Measurements from ENCODE around the gene ANKRD33B.
"Not testable (repeated sequence)": the region's sequence is repeated elsewhere in the genome, so short reads cannot be mapped to it uniquely, and the experiment has no call there.

ANKRD33B gene

DNA sequence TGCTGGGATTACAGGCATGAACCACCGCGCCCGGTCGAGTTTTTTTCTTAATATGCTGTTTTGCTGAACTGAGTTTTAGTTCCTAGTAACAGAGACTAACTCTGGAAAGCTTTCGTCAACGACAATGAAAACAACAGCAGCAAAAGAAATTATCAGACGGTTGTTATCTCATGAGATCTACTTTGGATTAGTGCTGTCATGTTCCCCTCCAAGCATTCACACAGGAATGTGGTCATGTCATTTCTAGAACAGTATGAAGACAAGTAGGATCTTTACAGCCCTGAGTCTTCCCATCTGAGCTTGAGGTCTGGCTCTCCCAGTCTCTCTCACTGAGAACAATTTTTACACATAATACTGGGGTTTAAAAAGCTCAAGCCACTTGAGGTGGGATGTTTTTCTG, 4.0 kb upstream of the ANKRD33B start:
- DNase-seq = no peak

DNA sequence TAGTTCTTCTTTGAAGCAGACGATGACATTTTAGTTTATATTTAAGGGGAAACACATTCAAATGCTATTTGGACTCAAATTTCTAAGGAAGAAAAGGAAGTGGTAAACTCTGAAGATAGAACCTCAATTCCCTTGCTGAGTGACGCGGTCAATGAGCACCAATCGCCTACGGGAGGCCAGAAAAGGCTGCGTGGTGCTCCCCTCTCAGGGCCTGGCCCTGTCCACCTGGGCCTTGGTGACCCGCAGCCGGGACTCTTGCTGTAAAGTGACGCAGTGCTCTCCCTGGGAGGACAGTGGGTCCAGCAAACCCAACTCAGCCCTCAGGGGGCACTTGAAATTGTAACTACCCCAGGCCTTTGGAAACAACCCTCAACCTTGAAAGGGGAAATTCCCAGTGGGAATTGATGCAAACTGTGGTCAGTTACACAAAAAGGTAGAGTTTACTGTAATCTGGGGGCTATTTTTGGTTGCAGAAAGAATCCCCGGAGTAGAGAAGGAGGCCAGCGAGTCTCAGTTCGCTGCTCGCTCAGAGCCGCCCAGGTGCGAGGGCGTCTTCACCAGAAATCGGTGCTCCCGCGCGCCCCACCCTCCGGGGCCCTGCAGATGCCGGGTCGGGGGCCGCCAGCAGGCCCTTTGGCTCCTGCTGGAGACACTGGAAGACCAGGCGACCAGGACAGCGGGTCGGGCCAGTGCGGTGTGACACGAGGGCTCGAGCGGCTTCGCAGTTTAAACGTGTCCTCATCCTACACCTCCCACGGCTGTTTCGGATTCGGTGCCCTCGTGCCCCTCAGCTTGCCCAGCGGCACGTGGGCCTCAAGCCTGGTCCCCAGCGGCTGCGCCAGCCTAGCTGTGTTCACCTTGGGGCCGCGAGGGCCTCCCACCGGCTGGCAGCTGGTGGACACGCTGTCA, 1.4 kb upstream of the ANKRD33B start:
- DNase-seq = peak; percentile 28

DNA sequence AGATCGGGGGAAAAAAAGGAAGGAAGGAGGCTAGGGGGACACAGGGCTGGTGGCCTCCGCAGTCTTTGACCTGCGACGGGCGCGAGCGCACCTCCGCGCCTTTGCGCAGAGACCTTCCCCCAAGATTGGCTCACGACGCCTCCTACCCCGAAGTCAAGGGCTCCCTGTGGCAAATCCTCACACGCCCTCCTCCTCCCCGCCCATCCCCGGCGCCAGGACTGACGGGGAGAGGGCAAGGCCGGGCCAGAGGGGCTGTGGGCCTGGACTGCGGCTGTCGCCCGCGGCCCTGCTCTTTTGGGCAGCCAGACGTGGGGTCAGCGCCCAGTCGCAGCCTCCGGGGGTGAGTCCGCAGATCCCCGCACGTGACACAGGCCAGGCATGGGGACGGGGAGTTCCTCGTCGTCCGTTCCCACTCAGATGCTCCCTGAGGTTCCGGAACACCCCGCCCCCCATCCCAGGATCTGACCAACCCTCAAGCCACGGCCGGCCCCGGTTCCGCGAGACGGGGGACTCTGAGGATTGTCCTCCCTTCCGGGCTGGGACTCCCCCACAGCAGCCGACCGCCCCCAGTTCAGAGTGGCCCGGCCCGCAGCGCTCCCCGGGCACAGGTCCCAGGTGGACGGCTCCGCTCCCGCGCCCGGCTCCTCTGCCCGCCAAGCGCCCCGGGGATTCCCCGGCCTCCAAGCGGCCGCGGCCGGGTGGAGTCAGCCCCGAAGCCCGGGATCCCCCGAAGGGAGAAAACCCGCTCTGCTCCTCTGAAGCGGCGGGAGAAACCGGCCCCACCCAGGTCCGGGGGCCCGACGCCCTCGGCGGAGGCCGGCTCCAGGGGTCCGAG, 543 bp upstream of the ANKRD33B start:
- peak; percentile 53 for DNase-seq

DNA sequence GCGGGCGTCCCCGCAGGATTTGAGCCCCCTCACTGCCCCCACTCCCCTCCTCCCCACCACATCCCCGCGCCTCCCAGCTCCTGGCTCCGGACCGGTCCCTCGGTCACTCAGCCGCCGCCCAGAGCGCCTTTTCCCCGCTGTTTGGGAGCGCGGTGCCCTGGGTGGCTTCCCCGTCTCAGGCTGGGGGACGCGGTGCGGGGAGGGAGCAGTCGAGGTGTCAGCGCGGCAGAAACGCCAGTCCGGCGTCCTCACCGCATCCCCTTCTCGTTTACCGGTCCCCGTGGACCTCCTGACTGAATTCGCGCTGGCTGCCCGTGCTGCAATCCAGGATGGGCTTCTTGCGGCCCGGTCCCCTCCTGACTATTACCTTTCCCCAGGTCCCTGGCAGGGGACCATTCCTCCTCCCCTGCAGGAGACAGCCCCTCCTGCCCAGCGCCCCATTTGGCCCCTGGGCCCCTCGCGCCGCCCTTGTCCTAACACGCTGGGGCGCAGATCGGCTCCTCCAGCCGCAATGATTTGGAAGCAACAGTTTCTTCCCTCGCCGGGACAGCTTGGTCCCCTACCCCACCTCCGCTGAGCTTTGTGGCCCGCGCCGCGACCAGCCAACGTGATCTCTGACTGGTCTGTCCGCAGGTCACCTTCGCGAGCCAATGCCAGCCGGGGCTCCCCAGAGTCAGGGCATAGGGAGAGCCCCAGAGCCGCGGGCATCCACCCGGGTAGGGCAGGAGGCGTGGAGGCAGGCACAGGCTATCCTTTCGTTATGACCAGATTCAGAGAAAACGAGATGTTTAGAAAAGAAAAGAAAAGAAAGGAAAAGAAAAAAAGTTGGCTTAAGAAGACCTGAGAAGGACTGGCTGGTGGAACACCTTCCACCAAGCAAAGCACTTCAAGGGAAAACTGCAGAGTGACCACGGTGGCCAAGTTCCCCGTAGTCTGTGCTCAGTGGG, 1.2 kb downstream of the ANKRD33B start:
- no peak for DNase-seq

DNA sequence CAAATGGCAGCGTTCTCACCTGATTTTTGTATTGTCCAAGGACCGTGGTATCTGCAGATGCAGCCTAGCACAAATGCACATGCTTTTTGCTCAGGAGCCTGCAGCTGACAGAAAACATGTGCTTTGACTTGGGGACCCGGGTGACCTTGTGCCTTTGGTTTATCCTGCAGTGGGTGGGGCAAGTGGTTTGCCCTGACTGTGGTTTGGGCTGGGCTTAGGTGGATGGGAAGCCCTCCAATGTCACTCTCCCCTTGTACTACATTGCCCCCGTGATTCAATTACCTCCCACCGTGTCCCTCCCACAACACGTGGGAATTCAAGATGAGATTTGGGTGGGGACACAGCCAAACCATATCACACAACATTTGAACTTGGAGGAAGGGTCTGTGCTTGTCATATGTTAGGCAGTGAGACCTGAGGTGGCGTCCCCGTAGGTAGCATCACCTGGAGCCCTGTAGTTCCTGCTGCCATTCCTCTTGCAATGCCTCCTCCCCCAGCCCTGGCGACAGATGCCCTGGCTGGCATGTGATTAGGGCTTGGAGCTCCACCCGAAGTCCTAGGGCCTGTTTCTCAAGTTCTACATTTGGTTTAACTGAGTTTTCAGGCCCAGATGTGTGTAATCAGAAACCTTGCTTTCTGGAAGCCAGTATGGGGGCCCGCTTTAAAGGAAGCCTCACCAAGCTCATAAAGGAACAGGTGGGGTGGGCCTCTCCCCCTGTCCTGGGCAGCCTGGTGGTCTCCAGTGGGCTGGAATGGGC, 2.1 kb downstream of the ANKRD33B start:
- no peak for DNase-seq

DNA sequence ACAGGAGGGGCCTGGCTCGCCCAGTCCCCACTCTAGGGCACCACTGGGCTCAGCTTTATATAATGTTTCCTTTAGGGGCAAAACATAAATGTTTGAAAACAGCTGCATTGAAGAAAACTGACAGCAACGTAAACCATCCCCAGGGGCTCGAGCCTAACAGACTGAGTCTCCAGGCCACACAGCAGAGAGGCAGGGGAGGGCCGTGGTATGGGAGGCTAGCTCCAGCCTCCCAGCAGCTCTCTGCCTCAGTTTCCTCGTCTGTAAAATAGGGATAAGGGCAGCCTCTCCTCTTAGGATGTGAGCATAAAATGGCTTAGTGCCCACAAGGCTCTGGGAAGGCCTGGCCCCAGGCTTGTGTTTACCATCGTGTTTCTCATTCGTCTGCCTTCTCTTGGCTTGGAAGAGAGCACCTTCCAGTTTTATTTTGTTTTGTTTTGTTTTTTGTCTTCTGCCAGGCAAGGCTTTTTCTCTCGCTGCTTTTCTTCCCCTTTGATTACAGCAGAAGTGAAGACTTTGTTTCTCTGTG, 2.7 kb downstream of the ANKRD33B start:
- no peak for DNase-seq

DNA sequence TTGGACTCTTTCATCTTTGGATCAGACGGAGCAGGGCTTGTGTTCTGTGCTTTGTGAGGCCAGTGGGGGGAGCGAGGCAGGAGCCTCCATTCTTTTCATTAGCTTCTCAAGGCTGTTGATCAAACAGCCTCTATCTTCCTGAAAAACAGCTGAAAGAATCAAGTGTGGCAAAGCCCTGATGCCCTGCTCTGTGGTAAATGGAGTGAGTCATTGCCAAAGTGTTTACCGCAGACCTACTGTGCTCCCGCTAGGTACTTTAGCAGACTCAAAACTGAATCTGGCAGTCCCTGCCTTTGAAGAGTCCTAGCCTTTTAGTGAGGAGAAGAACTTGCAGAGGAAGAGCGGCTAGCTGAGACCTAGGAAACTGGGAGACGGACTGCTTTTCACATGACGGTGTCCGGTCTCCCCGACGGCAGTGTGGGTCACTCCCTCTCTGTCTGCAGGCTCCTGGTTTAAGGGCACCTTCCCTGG, 3.3 kb downstream of the ANKRD33B start:
- no peak for DNase-seq

DNA sequence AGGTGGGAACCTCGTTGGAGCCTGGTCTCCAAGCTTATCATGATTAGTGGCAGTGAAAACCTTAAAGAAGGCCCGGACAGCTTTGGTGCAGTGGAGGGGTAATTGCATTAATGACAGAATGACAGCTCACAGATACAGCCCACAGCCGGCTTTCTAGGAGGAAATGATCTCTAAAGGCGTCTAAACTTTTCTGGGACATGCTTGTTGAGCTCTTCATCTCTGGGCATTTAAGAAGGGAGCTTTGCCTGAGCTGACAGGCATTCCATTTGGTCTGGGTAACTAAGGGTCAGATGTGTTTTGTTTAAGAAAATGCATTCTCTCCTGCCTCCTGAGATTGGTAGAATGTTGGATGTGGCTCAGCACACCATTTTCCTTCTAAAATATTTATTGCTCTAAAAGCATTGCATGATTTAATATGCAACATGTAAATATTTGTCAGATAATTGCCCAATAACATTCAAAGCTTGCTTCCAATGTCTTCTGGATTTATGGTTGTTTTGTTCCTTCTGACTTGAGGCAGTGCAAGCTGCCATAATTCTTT, 4.0 kb downstream of the ANKRD33B start:
- DNase-seq = no peak

DNA sequence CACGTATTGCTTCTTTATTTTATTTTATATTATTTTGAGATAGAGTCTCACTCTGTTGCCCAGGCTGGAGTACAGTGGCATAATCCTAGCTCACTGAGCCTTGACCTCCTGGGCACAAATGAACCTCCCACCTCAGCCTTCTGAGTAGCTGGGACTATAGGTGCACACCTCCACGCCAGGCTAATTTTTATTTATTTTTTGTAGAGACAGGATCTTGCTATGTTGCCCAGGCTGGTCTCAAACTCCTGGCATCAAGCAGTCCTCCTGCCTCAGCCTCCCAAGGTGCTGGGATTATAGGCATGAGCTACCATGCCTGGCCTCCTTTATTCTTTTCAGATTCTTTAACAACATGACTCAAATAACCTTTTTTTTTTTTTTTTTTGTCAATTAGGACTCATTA, 6.7 kb downstream of the ANKRD33B start:
- DNase-seq = not testable (repeated sequence)

DNA sequence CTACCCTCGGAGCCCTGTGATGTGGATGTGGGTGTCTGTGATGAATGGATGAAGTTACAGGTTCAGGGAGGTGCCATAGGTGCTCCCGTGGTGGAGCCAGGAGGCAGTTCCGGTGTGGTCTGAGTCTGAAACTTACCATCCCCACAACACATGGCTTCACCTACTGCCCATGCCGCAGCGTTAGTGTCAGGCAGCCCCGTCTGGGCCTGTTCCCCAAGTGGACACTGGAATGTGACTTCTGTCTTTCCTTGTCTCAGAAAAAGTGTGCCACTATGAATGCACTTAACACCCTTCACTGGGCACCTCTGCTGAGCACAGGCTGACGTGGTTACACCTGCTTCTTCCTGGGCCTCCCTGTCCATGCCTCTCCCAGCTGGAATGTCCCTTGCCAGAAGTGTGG, 8.6 kb downstream of the ANKRD33B start:
- no peak for DNase-seq

DNA sequence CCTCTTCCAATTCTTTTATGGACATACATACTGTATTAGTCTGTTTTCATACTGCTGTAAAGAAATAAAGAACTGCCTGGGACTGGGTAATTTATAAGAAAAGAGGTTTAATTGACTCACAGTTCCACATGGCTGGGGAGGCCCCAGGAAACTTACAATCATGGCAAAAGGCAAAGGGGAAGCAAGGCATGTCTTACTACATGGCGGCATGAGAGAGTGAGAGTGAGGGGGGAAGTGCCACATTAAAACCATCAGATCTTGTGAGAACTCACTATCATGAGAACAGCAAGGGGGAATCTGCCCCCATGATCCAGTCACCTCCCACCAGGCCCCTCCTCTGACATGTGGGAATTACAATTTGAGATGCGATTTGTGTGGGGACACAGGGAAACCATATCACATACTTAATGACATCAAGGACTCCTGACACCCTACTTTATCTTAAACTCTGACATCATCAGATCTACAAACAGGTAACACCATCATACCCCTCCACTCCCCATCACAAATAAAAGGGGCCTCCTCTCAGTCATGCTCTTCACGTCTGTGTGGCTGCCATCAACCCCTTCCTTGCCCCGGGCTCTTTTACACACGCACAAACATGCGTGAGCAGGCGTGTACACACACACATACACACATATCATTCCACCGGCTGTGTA, 9.7 kb downstream of the ANKRD33B start:
- DNase-seq = no peak

DNA sequence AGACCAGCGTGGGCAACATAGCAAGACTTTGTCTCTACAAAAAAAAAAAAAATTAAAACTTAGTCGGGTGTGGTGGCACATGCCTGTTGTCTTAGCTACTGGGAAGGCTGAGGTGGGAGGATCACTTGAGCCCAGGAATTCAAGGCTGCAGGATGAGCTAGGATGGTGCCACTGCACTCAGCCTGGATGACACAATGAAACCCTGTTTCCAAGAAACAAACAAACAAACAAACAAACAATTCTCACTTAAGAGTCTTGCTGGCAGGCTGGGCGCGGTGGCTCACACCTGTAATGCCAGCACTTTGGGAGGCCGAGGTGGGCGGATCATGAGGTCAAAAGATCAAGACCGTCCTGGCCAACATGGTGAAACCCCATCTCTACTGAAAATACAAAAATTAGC, 11.0 kb downstream of the ANKRD33B start:
- DNase-seq = not testable (repeated sequence)

DNA sequence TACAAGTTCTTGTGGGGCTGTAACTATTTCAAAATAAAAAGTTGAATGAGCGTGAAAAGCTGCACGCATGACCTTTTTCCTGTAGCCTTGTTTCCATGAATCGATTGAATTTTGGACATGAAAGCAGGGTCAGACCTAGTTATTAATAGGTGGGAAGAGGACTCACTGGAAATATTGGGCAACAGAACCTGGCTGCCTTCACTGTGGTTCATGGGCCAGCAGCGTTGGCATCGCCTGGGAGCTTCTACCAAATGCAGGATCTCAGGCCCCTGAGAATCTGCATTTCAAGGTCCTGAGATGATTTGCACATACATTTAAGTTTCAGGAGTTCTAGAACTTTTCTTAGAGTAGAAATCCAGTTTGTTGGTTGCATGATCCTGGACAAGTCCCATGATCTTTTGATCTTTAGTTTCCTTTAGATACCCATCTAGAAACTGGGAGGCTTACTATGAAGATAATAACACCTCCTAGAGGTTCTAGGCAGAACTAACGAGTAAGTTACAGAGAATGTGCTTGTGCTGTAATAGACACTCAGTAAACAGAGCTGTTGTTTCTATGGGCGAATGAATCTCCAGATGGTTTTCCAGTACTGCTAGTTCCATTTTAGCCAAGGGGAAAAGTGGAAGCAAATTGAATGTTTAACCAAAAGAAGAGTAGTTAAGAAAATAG, 12.4 kb downstream of the ANKRD33B start:
- DNase-seq = no peak

DNA sequence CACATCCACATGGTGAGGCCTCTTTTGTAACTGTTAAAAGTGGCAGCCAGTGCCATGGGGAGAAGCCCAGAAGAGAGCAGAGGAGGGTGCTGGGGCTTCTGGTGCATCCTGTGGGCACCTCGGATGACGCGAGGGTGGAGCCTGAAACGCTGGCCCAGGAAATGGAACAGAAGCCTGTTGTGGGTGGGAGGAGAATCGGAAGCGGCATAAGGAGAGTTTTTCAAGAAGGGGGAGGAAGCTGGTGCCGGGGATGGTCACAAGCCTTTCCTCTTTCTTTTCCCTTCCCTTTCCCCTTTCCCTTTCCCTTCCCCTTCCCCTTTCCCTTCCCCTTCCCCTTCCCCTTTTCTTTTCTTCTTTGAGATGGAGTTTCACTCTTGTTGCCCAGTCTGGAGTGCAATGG, 12.9 kb downstream of the ANKRD33B start:
- no peak for DNase-seq

DNA sequence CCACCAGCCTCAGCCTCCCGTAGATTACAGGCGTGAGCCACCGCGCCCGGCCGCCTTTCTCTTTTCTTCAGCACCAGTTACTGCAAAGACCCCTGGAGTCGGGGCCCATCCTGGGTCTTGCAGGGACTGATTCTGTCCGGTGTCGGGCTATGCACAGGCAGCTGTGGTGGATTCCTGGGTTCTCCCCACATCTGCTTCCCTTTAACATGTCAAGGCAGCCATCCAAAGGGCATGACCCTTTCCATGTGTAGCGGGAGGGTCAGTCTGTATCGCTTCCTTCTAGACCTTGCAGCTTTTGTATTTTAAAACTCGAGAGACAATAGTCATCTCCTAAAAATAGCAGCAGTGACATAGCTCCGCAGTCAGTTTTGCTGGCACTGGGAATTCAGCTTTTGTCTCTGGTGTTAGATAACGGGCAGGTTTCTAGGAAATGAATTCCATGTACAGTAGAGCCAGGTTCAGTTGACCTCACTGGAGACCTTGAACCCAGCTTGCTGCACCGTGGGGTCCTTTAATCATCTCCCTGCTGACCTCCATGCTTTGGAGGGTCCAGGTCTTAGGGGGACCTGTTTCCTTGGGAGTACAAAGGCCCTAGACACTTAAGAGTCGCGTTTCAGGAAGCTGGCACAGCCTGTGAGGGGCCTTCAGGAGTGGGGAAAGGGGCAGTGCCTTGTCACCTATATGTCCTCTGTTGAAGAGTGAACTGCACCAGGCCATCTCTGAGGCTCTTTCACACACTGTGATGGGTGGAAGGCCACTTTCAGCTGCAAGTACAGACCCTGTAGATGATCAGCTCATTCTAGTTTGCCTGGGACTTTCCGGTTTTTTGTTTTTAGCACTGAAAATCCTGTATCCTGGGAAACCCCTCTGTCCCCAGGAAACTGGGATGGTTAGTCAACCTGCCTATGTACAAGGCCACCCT, 13.8 kb downstream of the ANKRD33B start:
- DNase-seq = no peak

DNA sequence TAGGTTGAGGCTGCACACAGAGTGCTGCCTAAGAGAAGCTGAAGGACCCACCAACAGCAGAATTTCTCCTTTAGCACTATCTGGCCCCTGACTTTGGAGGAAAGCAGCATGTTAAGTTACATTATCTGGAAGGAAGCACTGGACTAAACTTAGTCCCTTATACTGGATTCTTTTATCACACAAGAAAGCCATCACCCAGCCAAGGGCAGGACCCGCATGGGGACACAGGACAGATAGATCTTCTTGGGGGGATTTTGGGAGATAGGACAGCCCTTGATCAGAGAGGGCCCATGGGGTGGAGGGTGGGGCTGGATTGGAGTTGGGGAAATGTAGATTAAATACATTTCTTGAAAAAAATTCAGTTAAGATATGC, 14.4 kb downstream of the ANKRD33B start:
- no peak for DNase-seq

DNA sequence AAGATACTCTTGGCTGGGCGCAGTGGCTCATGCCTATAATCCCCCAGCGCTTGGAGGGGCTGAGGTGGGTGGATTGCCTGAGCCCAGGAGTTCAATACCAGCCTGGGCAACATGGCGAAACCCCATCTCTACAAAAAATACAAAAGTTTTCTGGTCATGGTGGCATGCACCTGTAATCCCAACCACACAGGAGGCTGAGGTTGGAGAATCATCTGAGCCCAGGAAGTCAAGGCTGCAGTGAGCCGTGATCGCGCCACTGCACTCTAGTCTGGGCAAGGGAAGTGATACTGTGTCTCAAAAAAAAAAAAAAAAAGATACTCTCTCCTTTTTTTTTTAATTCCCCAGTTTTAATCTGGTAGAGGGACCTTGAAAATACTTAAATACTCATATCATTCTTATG, 15.0 kb downstream of the ANKRD33B start:
- peak; percentile 57 for DNase-seq

DNA sequence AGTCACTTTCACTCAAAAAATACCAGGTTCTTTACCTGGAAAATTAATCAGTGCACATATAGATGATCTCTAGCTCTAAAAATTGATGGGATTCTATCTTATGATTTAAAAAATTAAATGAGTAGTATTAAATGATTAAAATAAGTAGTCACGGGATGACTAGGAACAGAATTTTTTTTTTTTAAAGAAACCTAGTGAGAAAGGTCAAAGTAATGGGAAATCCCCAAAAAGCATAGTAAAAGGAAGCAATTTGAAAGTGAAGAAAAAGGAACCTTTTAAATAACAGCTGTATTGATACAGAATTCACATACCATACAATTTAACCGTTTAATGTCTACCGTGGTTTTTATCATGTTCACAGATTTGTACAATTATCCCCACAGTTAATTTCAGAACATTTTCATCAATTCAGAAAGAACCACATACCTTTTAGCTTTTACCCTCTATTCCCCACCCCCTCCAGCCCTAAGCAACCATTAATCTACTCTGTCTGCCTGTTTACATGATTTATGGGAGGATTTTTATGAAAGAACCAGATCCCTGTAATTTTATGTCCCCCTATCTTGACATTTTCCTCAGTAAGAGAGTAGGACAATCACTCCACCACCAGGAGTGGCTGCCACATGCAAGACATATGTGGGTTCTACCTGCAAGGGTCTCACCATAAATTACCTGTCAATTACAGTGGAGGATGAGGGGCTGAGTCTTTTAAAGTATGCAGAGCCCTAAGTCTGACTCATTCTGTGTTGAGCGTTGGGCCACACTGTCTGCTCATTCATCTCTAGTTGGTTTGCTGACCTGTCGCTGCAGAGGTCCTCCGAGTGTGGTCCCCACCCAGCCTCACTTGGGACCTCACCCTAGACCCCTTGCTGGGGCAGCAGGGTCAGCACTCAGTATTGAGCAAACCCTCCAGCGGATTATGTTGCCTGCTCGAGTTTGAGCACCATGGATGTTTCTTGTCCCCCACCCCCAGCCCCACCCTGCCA, 16.0 kb downstream of the ANKRD33B start:
- DNase-seq = no peak
